ENCODE measurements around the gene PCDH9.

Gene PCDH9

DNA sequence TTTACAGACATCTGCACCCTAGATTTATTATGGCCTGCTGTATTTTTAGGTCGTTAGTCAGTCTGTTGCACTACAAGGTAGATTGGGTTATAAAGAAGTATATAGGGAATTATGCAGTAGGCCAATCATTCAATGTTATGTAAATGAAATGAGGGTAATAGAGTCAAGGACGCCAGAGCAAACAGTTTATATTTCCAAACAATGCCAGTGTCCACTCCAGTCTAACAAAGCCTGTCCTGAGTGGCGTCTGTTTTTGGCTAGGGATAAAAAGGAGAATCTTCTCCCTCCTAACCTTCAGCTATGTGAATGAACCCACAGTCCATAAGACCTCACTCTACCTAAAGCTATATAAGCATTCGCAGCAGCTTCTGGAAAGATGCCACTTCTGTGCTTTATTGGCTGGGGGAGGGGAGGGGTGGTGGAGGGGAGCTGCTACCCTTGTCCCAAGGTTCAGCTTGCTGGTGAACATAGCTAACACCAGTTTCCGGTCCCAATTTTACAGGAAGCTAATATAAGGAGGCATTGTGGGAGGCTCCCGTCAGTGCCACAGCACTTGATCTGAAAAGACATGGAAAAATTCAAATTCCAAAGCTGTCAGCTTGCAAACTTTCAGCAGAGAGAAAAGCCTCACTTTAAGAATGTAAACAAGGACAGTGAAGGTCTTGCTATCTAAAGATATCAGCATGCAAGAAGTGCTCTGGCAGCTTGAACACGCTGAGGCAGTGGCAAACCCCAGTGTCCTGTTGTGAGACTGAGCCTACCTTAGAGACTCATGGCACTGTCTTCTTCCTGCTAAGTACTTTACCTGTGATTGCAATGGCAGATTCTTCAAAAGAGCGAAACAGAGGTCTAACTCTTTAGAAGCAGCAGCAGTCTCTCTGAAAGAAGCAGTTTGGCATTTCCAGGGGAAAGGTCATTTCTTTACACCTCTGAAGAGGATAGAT, 369.9 kb downstream of the PCDH9 start:
- TF ChIP-seq, protein P1, sequence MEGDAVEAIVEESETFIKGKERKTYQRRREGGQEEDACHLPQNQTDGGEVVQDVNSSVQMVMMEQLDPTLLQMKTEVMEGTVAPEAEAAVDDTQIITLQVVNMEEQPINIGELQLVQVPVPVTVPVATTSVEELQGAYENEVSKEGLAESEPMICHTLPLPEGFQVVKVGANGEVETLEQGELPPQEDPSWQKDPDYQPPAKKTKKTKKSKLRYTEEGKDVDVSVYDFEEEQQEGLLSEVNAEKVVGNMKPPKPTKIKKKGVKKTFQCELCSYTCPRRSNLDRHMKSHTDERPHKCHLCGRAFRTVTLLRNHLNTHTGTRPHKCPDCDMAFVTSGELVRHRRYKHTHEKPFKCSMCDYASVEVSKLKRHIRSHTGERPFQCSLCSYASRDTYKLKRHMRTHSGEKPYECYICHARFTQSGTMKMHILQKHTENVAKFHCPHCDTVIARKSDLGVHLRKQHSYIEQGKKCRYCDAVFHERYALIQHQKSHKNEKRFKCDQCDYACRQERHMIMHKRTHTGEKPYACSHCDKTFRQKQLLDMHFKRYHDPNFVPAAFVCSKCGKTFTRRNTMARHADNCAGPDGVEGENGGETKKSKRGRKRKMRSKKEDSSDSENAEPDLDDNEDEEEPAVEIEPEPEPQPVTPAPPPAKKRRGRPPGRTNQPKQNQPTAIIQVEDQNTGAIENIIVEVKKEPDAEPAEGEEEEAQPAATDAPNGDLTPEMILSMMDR (IDR thresholded peaks at IDR 0.05) = no peak

DNA sequence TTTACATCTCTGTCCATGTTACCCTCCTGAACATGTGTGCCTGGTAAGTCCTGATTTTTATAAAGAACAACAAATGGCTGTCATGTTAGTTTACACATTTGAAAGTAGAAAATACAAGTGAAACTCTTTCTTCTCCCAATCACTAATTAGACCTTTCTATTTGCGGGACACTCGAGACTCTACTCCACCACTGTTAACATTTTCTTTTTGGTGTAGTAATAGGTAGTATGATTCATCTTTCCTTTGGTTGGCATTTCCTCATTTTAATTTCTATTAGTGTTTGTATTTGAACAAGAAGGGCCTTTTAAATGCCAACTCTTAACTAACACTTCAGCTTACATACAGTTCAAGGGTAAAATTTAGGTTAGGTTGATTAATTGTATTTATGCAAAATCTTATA, 371.1 kb downstream of the PCDH9 start:
- TF ChIP-seq, protein P1 (IDR thresholded peaks at IDR 0.05) = no peak

DNA sequence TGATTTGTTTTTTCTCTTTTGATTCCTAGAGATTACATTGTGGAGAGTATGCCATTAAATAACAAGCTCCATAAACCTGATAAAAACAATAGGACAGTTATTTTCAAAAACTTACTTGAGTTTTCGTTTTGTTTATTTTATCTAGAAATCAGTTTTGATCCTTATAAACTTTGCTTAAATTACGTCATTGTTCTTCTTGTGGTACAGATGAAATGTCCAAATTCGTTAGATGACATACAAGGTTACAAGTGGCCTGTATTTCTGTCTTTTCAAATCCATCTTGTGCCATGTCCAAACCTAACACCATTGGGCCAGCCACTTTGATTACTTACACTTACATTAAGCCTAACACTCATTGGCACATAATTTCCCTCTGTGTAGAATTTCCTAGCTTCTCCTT, 372.0 kb downstream of the PCDH9 start:
- TF ChIP-seq, protein P1 (IDR thresholded peaks at IDR 0.05) = no peak

DNA sequence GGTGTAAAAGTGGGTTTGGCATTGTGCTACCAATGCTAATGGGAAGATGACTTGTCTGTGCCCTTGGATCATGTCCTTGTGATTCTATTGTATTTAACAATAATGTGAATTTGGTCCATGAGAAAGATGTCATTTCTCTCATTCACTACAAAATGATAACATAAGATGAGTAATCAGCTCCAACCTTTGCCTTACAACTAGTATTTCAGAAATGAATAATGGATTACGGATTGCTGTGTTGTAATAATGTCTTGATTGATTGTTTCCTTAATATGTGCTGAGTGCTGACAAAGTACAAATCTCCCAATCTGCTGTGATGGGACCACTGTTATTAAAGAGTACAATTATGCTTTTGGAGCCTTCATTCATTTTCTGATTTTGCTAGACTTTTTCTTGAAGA, 375.0 kb downstream of the PCDH9 start:
- TF ChIP-seq, protein P1 (IDR thresholded peaks at IDR 0.05) = no peak

DNA sequence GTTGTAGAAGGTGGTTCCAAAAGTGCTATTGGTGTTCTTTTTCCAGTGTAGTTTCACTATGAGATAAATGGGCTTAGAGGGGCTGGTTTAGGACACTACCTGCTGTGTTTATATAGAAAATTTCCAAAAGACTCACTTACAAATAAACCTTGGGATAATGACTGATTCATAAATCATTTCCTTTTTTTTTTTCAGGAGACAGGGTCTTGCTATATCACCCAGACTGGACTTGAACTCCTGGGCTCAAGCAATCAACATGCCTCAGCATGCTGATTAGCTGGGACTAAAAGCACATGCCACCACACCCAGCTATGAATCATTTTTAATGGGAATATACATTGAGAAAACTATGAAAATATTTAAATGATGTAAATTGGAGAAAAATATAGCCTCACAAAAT, 376.6 kb downstream of the PCDH9 start:
- TF ChIP-seq, protein P1 (IDR thresholded peaks at IDR 0.05) = no peak

DNA sequence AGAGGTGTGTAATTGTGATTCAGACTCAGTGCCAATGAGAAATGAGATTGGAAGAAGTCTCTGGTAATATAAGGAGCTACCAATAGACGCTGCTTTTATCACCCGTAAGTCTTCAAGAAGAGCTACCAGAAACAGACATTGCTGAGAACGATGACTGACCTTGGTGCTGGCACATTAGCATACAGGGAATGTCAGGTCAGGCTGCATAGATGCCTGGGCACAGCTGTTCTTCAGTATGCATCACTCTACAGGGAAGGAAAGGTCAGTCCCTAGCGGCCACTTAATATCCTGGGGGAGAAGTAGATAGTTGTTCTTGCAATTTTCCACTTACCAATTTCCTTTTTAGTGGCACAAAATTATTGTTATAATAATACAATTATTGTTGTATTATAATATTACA, 380.4 kb downstream of the PCDH9 start:
- TF ChIP-seq, protein P1 (IDR thresholded peaks at IDR 0.05) = no peak

DNA sequence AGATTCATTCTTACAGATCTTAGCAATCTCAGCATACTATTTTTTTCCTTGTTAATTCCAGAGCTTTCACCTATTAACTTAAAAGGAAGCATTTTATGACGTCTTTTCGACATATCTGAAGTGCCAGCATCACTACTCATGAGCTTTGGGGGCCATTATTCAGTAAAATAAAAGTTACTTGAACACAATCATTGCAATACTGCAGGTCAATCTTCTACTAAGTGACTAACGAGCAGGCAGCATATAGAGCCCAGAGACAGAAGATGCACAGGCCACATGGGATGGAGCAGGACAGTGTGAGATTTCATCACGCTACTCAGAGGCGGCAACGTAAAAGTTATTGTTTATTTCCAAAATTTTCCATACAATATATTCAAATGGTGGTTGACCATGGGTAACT, 382.6 kb downstream of the PCDH9 start:
- TF ChIP-seq, protein P1 (IDR thresholded peaks at IDR 0.05) = no peak

Measured in LNCAP (cell line).